ENCODE data around the gene VWA5A. TPM values are rescaled to one million over a fixed set of nuclear protein-coding genes. Genes with fewer than 3 reads are reported as not detected.
"Not testable (repeated sequence)": the region's sequence is repeated elsewhere in the genome, so short reads cannot be mapped to it uniquely, and the experiment has no call there.

The VWA5A gene
- total RNA-seq, 1 experiment from 2014 or later, result 9.7 TPM

GRCh38 chr11:124094731-124095130, 20.5 kb upstream of the VWA5A start:
- no peak for DNase-seq (ENCODE audit: low read depth)

GRCh38 chr11:124096364-124096763, 18.9 kb upstream of the VWA5A start:
- no peak for DNase-seq (ENCODE audit: low read depth)

GRCh38 chr11:124098141-124098540, 17.1 kb upstream of the VWA5A start:
- DNase-seq (ENCODE audit: low read depth), result no peak

- no peak for DNase-seq (ENCODE audit: low read depth)
These were observed 13.5 kb upstream of the VWA5A start for GRCh38 chr11:124101737-124102136.

GRCh38 chr11:124108156-124108555, 7.1 kb upstream of the VWA5A start:
- peak; percentile 26 for DNase-seq (ENCODE audit: low read depth)

GRCh38 chr11:124109377-124109776, 5.9 kb upstream of the VWA5A start:
- no peak for DNase-seq (ENCODE audit: low read depth)

GRCh38 chr11:124110201-124110600, 5.0 kb upstream of the VWA5A start:
- no peak for DNase-seq (ENCODE audit: low read depth)

- peak; percentile 70 for DNase-seq (ENCODE audit: low read depth)
These were observed 1.4 kb upstream of the VWA5A start for GRCh38 chr11:124113890-124114289.

- DNase-seq (ENCODE audit: low read depth), result no peak
These were observed 749 bp downstream of the VWA5A start for GRCh38 chr11:124115782-124116616.

- DNase-seq (ENCODE audit: low read depth), result no peak
These were observed 3.9 kb downstream of the VWA5A start for GRCh38 chr11:124119103-124119502.

- no peak for DNase-seq (ENCODE audit: low read depth)
These were observed 5.6 kb downstream of the VWA5A start for GRCh38 chr11:124120891-124121290.

- DNase-seq (ENCODE audit: low read depth), result peak; percentile 24
These were observed 6.9 kb downstream of the VWA5A start for GRCh38 chr11:124122123-124122522.

- DNase-seq (ENCODE audit: low read depth), result no peak
These were observed 8.4 kb downstream of the VWA5A start for GRCh38 chr11:124123622-124124021.

GRCh38 chr11:124127134-124127533, 11.9 kb downstream of the VWA5A start:
- DNase-seq (ENCODE audit: low read depth), result not testable (repeated sequence)

- no peak for DNase-seq (ENCODE audit: low read depth)
These were observed 27.8 kb downstream of the VWA5A start for GRCh38 chr11:124143034-124143433.

GRCh38 chr11:124147951-124148350, 32.7 kb downstream of the VWA5A start:
- DNase-seq (ENCODE audit: low read depth), result no peak

- no peak for DNase-seq (ENCODE audit: low read depth)
These were observed 35.4 kb downstream of the VWA5A start for GRCh38 chr11:124150684-124151083.

- DNase-seq (ENCODE audit: low read depth), result no peak
These were observed 37.6 kb downstream of the VWA5A start for GRCh38 chr11:124152770-124153407.

- no peak for DNase-seq (ENCODE audit: low read depth)
These were observed 38.6 kb downstream of the VWA5A start for GRCh38 chr11:124153821-124154220.

- no peak for DNase-seq (ENCODE audit: low read depth)
These were observed 44.2 kb downstream of the VWA5A start for GRCh38 chr11:124159481-124159880.

- no peak for DNase-seq (ENCODE audit: low read depth)
These were observed 45.7 kb downstream of the VWA5A start for GRCh38 chr11:124160986-124161385.

- DNase-seq (ENCODE audit: low read depth), result no peak
These were observed 52.6 kb downstream of the VWA5A start for GRCh38 chr11:124167826-124168231.

- no peak for DNase-seq (ENCODE audit: low read depth)
These were observed 53.5 kb downstream of the VWA5A start for GRCh38 chr11:124168796-124169195.
